GM15510 (cell line): ENCODE results near the gene GSE1.

ENCODE experiments used
- POLR2A ChIP-seq: IDR thresholded peaks from 3 replicates; pipeline ENCODE4 v1.6.1; 2011; ENCODE audit warnings: borderline replicate concordance; ENCODE audit not compliant: insufficient read length; ENCODE audit errors: extremely low read depth

GSE1 gene

DNA sequence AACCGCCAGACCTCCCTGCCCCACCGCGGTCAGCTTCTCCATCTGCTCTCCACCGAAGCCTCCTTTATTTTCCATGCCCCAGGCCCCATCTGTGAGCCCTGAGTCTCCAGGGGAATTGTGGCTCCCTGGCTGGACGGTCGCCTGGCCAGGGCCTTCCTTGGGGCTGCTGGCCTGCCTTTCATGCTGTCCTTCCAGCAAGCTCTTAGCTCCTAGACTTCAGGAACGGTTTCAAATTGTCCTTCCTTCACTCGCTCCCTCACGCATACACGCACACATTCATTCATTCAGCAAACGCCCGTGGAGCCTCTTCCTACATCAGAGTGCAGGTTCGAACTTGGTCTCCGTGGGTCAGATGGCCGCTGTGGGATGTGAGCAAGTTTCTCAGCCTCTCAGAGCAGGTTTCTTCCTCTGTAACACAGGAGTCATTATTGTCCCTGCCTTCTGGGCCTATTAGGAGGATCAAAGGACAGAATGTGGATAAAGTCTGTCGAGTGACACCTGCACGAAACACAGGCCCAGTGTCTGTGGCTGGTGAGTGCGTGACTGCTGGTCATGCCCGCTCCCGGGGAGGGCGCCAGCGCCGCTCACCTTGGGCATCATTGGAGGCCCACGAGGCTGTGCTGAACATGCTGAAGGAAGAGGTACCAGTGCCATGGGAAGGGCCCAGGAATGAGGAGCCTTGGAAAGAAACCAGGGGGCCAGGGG is 18.7 kb upstream of the GSE1 start:
- TF ChIP-seq POLR2A: no peak

DNA sequence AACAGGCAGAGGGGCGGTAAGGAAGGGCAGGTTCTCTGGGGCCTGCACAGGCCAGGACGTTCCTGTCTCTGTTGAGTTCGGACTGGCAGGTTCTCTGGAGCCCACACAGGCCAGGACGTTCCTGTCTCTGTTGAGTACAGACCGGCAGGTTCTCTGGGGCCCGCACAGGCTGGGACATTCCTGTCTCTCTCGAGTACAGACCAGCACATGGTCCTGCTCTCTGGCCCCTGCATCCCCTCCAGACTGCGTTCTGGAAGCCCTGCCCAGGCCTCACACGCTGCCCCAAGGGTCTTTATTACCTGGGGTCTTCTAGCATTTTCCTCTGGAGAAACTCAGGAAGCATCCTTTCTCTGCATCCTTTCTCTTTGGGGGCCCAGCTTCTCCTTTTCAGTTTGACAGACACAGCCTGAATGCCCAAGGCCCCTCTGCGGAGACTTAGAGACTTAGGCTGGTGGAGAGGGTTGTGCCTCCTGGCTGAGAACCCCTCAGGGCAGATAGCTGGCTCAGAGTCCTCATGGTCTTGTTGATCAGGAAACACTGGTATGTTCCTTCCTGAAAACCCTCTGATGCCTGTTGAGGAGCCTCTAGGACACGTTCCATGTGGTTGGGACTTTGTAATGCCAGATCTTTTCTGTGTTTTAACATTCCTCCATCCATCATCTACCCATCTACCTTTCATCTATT is 18.0 kb upstream of the GSE1 start:
- no peak for TF ChIP-seq POLR2A

DNA sequence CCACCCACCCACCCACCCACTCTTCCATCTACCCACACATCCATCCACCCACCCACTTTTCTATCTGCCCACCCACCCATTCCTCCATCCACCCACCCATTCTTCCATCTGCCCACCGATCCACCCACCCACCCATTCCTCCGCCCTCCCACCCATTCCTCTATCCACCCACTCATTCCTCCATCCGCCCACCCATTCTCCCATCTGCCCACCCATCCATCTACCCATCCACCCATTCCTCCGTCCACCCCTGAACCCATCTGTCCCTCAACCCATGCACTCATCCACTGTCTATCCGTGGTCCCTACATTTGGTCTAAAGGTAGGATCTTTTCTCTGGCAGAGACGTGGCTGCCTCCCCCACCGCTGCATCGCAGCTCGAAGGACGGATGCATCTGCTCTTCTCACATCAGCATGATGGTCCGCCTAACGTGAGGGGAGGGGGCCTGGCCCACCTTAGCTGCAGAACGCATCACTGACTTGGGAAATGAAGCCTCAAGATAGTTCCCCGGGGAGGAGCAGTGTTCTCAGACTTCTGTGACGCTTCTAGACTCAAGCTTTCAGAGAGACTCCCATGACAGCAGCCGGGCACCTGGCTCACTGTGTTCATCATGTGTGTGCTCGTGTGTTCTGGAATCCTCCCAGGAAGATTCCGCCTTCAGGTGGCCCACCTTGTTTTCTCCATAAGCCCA is 17.2 kb upstream of the GSE1 start:
- no peak for TF ChIP-seq POLR2A

DNA sequence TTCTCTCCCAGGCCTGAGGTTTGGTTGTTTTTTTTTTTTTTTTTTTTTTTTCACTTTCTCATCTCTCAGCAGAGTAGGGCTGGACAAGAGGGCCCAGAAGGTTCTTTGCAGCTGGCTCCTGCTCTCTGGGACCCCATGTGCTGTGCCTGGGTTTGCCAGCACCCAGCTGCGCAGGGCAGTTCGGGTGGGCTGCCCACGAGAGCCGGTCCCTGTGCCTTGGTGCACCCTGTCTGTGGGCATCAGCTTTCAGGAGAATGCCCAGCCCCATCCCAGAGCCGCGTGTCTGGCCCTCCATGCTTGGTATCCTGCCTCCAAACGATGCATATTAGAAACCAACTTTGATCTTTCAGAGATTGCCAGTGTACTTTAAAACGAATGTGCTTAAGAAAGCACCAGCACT is 15.0 kb upstream of the GSE1 start:
- TF ChIP-seq POLR2A: no peak

DNA sequence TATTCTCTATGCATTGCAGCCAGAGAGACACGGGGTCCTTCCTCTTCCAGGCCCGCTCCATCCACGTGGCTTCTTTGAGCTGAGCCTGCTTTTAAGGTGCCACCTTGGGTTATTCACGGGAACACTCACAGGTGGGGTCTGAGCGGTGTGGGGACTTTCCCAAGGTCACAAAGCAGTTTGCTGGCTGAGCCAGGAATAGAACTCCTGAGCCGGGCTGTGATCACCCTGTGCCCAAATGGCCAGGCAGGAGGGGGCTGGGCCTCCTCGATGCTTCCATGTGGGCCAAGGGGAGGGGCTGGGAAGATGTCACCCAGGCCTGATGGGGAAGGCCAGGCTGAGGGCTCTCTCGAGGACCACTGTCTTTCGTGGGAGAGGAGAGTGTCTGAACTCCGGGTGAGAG is 13.0 kb upstream of the GSE1 start:
- TF ChIP-seq POLR2A: no peak

DNA sequence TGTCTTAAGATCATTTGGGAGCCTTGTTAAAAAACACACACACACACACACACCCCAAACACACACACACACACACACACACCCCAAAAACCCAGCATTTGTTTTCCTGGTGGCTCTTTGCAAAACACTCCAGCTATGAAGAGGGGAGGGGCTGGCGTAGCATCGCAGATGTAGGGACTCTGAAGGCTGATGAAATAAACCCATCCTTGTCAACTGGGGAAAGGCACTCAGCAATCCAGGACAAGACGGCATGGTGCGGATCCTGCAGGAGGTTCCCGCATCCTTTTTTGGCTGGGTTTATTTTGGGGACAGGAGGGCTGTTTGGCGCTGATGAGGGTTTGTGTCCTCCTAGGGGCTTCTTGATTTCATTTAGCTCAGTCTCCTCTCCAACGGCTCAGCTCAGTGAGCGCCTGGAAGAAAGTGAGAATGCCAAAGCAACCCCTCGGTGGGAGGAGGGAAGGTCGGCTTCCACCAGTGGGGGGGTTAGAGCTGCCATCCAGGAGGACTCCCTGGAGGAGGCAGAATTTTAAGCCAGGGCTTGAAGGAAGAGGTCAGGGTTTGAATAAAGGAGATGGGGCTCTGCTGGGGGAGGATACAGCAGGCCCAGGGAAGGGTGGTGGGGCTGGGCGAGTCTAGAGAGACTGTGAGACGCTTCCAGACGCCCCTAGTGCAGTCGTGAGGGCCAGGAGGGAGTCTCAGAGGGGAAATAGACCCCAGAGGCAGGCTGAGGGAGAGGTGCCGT is 12.4 kb upstream of the GSE1 start:
- no peak for TF ChIP-seq POLR2A

DNA sequence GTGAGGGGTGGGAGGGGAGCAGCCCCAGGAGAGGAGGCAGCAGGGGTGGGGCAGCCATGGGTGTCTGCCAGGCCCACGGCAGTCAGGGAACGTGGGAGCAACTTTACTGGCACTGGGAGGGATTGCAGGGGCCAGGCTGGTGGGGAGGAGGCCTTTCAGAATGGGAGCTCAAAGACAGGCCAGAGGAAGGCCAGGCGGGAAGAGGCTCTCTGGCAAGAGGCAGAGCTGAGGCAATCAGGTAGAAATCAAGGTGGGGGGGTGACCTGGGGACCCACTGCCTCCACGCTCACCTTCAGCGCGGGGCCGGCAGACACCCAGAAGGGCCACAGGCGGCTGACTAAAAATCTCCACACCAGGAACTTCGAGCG is 11.9 kb upstream of the GSE1 start:
- no peak for TF ChIP-seq POLR2A

DNA sequence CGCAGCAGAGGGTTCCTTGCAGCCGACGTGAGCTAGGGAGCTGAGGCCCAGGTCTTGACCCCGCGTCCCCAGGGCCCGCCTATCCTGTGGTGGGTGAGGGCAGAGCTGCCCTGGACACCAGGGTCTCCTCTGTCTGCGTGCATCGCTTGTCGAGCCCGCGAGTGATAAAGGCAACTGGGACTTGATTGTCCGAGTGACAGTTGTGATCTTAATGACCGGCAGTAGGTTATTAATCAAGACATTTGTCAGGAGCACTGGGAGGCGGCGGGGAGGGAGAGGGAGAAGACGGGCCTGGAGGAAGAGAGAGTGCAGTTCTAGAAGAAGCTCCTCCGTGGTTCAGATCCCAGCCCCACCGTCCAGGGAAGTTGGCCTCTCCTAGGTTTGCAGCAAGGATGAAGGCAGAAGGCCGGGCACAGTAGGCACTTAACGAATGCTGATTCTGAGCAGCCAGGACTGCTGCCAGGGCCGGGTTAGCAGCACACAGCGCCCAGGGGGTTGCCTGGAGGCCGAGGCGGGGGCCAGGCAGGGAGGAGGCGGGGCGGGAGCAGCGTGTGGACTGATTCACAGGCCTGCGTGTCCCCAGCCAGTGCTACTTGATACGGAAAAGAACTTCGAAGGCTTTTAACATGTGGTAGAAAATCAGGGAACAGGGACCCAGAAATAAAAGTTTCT is 11.3 kb upstream of the GSE1 start:
- no peak for TF ChIP-seq POLR2A

DNA sequence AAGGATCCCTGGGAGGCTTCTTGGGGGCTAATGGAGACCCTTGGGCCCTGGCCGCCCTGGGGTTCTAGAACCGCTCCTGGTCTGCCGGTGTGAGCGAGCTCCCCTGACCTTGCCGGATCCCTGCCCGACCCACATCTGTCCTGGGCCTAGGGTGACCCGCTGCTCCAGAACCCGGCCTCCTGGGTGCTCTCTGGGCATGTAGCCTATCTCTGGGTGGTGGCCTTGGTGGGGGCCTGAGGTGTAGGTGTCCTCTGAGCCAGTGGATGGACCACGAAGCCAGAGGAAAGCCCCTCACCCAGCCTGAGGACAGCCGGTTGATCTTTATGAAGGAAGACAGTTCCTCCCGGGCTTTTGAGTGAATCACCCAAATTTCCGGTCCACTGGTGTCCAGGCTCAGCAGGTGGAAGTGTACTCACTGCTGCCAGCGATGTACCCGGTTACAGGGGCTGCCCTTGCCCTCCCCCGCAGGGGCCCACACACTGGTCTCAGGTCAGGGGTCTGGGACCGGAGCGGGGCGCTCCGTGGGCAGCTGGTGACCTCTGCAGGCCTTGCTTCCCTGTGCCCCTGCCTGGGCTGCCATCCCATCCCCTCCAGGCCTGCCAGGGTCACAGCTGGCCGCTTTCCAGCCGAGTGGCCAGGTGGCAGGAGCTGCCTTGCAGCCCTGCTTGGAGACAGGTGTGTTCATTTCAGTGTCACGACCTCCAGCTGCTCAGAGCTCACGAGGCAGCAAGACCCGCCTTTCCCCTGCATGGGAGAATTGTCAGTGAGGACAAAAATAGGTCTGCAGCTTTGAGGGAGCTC is 10.5 kb upstream of the GSE1 start:
- no peak for TF ChIP-seq POLR2A

DNA sequence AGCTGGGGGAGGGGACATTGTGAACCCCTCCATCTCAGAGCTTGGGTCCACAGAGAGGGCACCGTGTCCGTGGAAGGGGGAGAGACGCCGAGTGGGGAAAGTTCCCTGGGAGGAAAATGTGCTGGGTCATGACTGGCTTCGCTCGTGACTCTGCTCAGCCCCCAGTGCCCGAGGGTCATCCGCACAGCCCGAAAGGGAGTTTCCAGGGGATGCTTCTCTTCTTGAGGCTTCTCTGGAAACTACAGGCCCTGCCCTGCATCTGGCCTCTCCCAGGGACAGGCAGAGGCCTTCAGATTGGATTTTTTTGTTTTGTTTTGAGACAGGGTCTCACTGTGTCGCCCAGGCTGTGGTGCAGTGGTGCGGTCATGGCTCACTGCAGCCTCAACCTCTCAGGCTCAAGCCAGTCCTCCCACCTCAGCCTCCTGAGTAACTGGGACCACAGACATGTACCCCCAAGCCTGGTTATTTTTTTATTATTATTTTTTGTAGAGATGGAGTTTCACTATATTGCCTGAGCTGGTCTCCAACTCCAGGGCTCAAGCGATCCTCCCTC is 9.8 kb upstream of the GSE1 start:
- no peak for TF ChIP-seq POLR2A

DNA sequence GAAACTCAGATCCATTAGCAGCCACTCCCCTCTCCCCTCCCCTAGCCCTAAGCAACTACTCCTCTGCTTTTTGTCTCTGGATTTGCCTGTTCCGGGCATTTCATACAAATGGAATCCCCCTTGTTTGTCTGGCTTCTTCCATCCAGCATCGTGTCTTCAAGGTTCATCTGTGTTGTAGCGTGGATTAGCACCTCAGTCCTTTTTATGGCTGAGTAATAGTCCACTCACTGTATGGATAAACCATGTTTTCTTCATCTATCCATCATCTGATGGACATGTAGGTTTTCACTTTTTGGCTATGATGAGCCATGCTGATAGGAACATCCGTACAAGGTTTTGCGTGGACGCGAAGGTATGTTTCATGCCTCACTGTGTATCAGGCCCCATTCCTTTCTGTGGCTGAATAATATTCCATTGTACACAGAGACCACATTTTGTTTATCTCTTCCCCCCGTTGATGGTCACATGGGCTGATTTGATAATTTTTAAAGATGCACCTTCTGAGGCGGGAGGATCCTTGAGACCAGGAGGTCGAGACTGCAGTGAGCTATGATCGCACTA is 8.9 kb upstream of the GSE1 start:
- no peak for TF ChIP-seq POLR2A

DNA sequence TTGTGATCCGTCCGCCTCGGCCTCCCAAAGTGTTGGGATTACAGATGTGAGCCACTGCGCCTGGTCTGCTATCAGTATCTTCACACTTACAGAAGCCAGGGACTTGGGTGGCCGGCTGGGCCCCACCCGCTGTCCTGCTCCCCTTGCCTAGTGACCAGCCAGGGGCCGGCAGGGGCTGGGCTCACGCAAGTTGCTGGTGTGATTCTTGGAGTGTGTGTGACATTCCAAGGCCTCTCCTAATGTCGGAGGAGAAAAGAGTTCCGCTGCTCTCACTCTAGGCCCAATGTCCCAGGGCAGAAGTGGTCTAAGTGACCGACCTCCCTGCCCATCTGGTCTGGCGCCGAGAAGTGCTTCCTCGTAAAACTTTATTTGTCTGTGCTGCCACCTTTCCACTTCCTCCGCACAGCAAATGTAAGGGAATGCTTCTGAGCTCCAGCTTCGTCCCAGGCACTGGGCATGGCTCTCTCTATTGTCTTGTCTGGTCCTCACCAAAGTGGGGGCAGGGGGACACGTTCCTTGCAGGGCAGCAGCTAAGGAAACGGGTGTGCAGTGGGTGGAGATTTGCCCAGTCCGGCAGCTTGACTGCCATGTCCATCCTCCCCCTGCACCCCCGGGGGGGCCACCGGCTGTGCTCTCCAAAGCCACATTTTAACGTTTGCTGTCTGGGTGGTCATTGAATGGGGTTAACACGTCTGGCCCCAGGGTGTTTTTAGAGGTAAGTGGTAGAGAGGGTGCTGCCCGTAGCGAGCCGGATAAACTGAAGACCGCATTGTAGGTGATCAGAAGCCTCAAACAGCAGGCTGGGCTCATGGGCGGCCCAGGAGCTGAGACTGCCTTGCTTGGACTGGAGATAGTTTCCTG is 7.8 kb upstream of the GSE1 start:
- TF ChIP-seq POLR2A: no peak
